Ishikawa (cell line): ENCODE results near the gene GABRA4.

Source experiments
- CEBPB ChIP-seq: IDR thresholded peaks from 2 replicates; pipeline ENCODE4 v1.6.1; 2012
- CREB1 ChIP-seq: IDR thresholded peaks from 2 replicates; pipeline ENCODE4 v1.6.1; 2012; ENCODE audit warnings: low read depth
- EGR1 ChIP-seq: IDR thresholded peaks from 2 replicates; pipeline ENCODE4 v1.6.1; 2012
- EP300 ChIP-seq: IDR thresholded peaks from 2 replicates; pipeline ENCODE4 v1.6.1; 2012; ENCODE audit warnings: borderline replicate concordance
- FOXM1 ChIP-seq: IDR thresholded peaks from 2 replicates; pipeline ENCODE4 v1.6.1; 2012; ENCODE audit warnings: low read depth, borderline replicate concordance
- NFIC ChIP-seq: IDR thresholded peaks from 2 replicates; pipeline ENCODE4 v1.6.1; 2012
- RAD21 ChIP-seq: IDR thresholded peaks from 2 replicates; pipeline ENCODE4 v1.6.1; 2012; ENCODE audit warnings: low read depth
- TAF1 ChIP-seq: IDR thresholded peaks from 2 replicates; pipeline ENCODE4 v1.6.1; 2012; ENCODE audit warnings: low read depth, mild to moderate bottlenecking
- TCF12 ChIP-seq: IDR thresholded peaks from 2 replicates; pipeline ENCODE4 v1.6.1; 2012; ENCODE audit warnings: low read depth
- TEAD4 ChIP-seq: IDR thresholded peaks from 2 replicates; pipeline ENCODE4 v1.6.1; 2012
- YY1 ChIP-seq: IDR thresholded peaks from 2 replicates; pipeline ENCODE4 v1.6.1; 2012; ENCODE audit warnings: low read depth
- ZBTB7A ChIP-seq: IDR thresholded peaks from 2 replicates; pipeline ENCODE4 v1.6.1; 2012; ENCODE audit warnings: low read depth
- TF ChIP-seq, protein P1 (sequence below): IDR thresholded peaks from 2 replicates; pipeline ENCODE4 v1.6.1; 2012
- TF ChIP-seq, protein P2 (sequence below): IDR thresholded peaks from 2 replicates; pipeline ENCODE4 v1.6.1; 2012; ENCODE audit warnings: low read depth, mild to moderate bottlenecking
- TF ChIP-seq, protein P3 (sequence below): IDR thresholded peaks from 2 replicates; pipeline ENCODE4 v1.6.1; 2012

GABRA4 gene

DNA sequence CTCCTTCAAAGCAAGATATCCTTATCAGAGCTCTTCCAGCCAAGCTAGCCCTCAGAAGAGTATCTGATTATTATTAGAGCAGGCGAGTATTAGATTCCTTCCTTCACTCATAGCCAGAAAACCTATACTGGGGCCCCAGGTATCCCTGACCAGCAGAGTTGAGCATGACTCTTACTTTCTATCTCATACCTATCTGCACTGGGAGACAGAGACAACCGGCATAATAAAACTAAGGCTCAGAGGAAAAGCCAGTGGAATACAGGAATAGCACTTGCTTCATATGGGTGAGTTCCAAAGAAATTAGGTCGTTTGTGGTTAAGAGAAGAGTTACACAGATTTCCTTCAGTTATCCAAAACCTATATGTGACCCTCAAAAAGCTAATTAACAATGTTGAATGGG lies 42.6 kb downstream of the GABRA4 start:
- TF ChIP-seq TAF1 = no peak
- TF ChIP-seq ZBTB7A = no peak
- TF ChIP-seq CEBPB = no peak
- TF ChIP-seq, protein P1, sequence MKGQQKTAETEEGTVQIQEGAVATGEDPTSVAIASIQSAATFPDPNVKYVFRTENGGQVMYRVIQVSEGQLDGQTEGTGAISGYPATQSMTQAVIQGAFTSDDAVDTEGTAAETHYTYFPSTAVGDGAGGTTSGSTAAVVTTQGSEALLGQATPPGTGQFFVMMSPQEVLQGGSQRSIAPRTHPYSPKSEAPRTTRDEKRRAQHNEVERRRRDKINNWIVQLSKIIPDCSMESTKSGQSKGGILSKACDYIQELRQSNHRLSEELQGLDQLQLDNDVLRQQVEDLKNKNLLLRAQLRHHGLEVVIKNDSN = no peak
- TF ChIP-seq, protein P2, sequence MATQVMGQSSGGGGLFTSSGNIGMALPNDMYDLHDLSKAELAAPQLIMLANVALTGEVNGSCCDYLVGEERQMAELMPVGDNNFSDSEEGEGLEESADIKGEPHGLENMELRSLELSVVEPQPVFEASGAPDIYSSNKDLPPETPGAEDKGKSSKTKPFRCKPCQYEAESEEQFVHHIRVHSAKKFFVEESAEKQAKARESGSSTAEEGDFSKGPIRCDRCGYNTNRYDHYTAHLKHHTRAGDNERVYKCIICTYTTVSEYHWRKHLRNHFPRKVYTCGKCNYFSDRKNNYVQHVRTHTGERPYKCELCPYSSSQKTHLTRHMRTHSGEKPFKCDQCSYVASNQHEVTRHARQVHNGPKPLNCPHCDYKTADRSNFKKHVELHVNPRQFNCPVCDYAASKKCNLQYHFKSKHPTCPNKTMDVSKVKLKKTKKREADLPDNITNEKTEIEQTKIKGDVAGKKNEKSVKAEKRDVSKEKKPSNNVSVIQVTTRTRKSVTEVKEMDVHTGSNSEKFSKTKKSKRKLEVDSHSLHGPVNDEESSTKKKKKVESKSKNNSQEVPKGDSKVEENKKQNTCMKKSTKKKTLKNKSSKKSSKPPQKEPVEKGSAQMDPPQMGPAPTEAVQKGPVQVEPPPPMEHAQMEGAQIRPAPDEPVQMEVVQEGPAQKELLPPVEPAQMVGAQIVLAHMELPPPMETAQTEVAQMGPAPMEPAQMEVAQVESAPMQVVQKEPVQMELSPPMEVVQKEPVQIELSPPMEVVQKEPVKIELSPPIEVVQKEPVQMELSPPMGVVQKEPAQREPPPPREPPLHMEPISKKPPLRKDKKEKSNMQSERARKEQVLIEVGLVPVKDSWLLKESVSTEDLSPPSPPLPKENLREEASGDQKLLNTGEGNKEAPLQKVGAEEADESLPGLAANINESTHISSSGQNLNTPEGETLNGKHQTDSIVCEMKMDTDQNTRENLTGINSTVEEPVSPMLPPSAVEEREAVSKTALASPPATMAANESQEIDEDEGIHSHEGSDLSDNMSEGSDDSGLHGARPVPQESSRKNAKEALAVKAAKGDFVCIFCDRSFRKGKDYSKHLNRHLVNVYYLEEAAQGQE = no peak
- TF ChIP-seq, protein P3, sequence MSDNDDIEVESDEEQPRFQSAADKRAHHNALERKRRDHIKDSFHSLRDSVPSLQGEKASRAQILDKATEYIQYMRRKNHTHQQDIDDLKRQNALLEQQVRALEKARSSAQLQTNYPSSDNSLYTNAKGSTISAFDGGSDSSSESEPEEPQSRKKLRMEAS = no peak
- TF ChIP-seq CREB1 = no peak
- TF ChIP-seq RAD21 = no peak

GRCh38 chr4:46949822-46950221 lies 43.6 kb downstream of the GABRA4 start:
- TF ChIP-seq EGR1 = no peak
- no peak for TF ChIP-seq EP300
- no peak for TF ChIP-seq YY1
- TF ChIP-seq FOXM1 = no peak

DNA sequence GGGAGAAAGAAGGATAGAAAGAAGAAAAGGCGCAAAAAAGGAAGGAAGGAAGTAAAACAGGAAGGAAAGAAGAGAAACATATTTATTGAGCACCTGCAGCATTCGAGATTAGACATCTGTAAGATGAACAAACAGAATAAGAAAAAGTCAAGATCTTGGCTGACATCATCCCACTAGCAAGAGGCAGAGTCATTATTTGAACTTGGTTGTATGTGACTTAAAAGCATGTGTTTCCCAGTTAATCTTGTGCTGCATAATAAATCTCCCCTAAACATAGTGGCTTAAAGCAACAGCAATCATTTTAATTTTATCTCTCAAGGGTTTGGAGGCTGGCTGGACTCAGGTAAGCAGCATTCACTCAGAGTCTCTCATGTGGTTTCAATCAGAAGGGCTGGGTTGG lies 45.8 kb downstream of the GABRA4 start:
- TF ChIP-seq TCF12 (no peak), TAF1 (no peak), CEBPB (no peak), TEAD4 (no peak), EGR1 (no peak), FOXM1 (no peak), RAD21 (no peak), NFIC (no peak)
- TF ChIP-seq, protein P1 = no peak
- TF ChIP-seq, protein P3 = no peak
- TF ChIP-seq, protein P2 = no peak

- TF ChIP-seq EGR1 (no peak), ZBTB7A (no peak), YY1 (no peak), CEBPB (no peak), TEAD4 (no peak), CREB1 (no peak), NFIC (no peak), TCF12 (no peak), EP300 (no peak), RAD21 (no peak), FOXM1 (no peak), TAF1 (no peak)
- TF ChIP-seq, protein P2 = no peak
- TF ChIP-seq, protein P1 = no peak
- TF ChIP-seq, protein P3 = no peak
Measured at GRCh38 chr4:46946919-46947536, 46.4 kb downstream of the GABRA4 start.
